Heart left ventricle (tissue), 13 donors: Measurements from ENCODE around the gene BCL6.

Experiments used
- POLR2A ChIP-seq, 2 donors: fragments of 450-650 bp; IDR thresholded peaks; one replicate each; pipeline ENCODE4 v1.6.1; 2017; ENCODE audit warnings: antibody characterized with exemption in 2 of 2, mild to moderate bottlenecking in 2 of 2, moderate library complexity in 2 of 2
- TF ChIP-seq, protein P1 (sequence below), 12 donors: fragments of 200-600 bp; sonication (generic) in 4 of 12; IDR thresholded peaks; one replicate each; pipeline versions ENCODE4 v1.5.0 to v1.8.0; 2018 to 2022; ENCODE audit warnings: antibody characterized with exemption in 12 of 12, mild to moderate bottlenecking in 5 of 12
- donor health status: ischemic (EF 13 %, LVEDD 7.1; RV severe dilation, severe dysfunction).
- donor health status: DM: no; HTN: yes; CAD: no.
- donor health status: DM: no; HTN: no; CAD: no.
- donor health status: ischemic (EF 25% LVEDD 6.9; RV normal size, moderate dysfunction).
- donor health status: ischemic (EF 25% LVEDD 5.7; RV mildly dilated, moderate dysfunction).
- donor health status: ischemic (EF 35%, LVEDD 5.7; RV mildly dilated, moderate dysfunction).
- donor health status: nonischemic (EF 11% LVEDD 7.7; RV severe dilation, severe dysfunction).
- donor health status: DM: yes; HTN: yes; CAD: no.
- donor health status: PGD.
- donor health status: ischemic (EF 29% LVEDD 5.4; RV normal size, mild dysfunction).
- donor health status: nonischemic (EF 23%, LVEDD 6.1; RV moderate dilation, normal function).

DNA sequence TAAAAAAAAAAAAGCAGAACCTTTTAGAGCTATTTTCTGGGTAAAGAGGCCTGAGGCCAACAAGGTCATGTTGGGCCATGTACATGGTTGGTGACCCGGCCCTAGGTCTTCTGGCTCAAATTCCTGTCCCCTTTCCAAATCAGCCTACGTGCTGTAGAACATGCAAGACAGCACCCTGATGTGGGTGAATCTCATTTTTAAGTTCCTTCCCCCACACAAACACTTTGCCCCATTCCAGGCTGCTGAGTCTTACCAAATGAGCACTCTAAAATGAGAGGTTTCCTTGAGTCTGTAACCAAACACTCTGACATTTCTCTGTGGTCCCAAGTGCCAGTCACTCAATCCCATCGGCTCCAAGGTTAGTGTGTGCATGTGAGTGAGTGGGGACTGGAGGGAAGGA, 9.4 kb downstream of the BCL6 start:
- no peak for TF ChIP-seq POLR2A (IDR thresholded peaks at IDR 0.05)
- TF ChIP-seq, protein P1, sequence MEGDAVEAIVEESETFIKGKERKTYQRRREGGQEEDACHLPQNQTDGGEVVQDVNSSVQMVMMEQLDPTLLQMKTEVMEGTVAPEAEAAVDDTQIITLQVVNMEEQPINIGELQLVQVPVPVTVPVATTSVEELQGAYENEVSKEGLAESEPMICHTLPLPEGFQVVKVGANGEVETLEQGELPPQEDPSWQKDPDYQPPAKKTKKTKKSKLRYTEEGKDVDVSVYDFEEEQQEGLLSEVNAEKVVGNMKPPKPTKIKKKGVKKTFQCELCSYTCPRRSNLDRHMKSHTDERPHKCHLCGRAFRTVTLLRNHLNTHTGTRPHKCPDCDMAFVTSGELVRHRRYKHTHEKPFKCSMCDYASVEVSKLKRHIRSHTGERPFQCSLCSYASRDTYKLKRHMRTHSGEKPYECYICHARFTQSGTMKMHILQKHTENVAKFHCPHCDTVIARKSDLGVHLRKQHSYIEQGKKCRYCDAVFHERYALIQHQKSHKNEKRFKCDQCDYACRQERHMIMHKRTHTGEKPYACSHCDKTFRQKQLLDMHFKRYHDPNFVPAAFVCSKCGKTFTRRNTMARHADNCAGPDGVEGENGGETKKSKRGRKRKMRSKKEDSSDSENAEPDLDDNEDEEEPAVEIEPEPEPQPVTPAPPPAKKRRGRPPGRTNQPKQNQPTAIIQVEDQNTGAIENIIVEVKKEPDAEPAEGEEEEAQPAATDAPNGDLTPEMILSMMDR (IDR thresholded peaks at IDR 0.05), result no peak
